Stimulated activated naive CD4-positive, alpha-beta T cell treated with Interleukin-2 at 50 U/mL for 16 hours (primary cell): ENCODE data around the gene POLR2H.

ENCODE experiments used
- DNase-seq: peaks from one replicate; lab custom pipeline; 2025; lab: John Stamatoyannopoulos, UW

The POLR2H gene

GRCh38 chr3:184352149-184352785 is 9.2 kb upstream of the POLR2H start:
- no peak for DNase-seq

- DNase-seq = no peak
These were observed 8.5 kb upstream of the POLR2H start for GRCh38 chr3:184352897-184353545.

GRCh38 chr3:184353546-184353941 is 8.0 kb upstream of the POLR2H start:
- no peak for DNase-seq

- peak; percentile 62 for DNase-seq
These were observed 7.3 kb upstream of the POLR2H start for GRCh38 chr3:184354121-184354728.

GRCh38 chr3:184354754-184355153 is 6.8 kb upstream of the POLR2H start:
- no peak for DNase-seq

GRCh38 chr3:184355261-184356040 is 6.1 kb upstream of the POLR2H start:
- DNase-seq = no peak

- DNase-seq = no peak
These were observed 4.0 kb upstream of the POLR2H start for GRCh38 chr3:184357248-184358123.

GRCh38 chr3:184358124-184358767 is 3.3 kb upstream of the POLR2H start:
- DNase-seq = no peak

- DNase-seq = no peak
These were observed 2.6 kb upstream of the POLR2H start for GRCh38 chr3:184358921-184359350.

GRCh38 chr3:184359610-184360009 is 1.9 kb upstream of the POLR2H start:
- DNase-seq = no peak

- no peak for DNase-seq
These were observed 1.2 kb upstream of the POLR2H start for GRCh38 chr3:184360070-184360928.

- no peak for DNase-seq
These were observed 480 bp upstream of the POLR2H start for GRCh38 chr3:184360929-184361531.

- peak; percentile 42 for DNase-seq
These were observed 590 bp downstream of the POLR2H start for GRCh38 chr3:184361932-184362667.

GRCh38 chr3:184362668-184363546 is 1.4 kb downstream of the POLR2H start:
- DNase-seq = peak; percentile 94

- DNase-seq = no peak
These were observed 5.2 kb downstream of the POLR2H start for GRCh38 chr3:184366619-184367289.

- no peak for DNase-seq
These were observed 6.6 kb downstream of the POLR2H start for GRCh38 chr3:184368116-184368515.

- no peak for DNase-seq
These were observed 7.2 kb downstream of the POLR2H start for GRCh38 chr3:184368586-184369183.
